Naive thymus-derived CD4-positive, alpha-beta T cell (primary cell): ENCODE data around the gene MRC2. TPM values are rescaled to one million over a fixed set of nuclear protein-coding genes. Genes with fewer than 3 reads are reported as not detected.
A peak's percentile ranks its signal among the peaks of the same experiment; 100 is the strongest.
"Not testable (repeated sequence)": the region's sequence is repeated elsewhere in the genome, so short reads cannot be mapped to it uniquely, and the experiment has no call there.

Experiments used
- ATAC-seq: fragments of 150-1000 bp; cut with Tn5 transposase; 2 replicates; pipeline ENCODE4 v1.10.0; 2021; ENCODE audit warnings: mild to moderate bottlenecking, moderate library complexity
- CTCF ChIA-PET: fragments of 350-600 bp; sonication (Branson Sonifier 250); formaldehyde crosslinking; loops from one replicate; lab custom pipeline; 2021; ENCODE audit warnings: antibody characterized with exemption; lab: Charles Lee
- POLR2A ChIA-PET: fragments of 350-600 bp; sonication (Branson Sonifier 250); formaldehyde crosslinking; loops from one replicate; lab custom pipeline; 2021; ENCODE audit warnings: antibody characterized with exemption, inconsistent platforms; lab: Charles Lee
- DNase-seq, 9 donors: peaks; one replicate each; pipeline versions ENCODE4 v3.0.0 to v3.0.0-alpha.2; 2020 to 2022; ENCODE audit warnings: mixed read lengths in 1 of 9
- H3K27ac ChIP-seq: one replicate; pipeline ENCODE4 v1.7.0; 2013; ENCODE audit warnings: mild to moderate bottlenecking, low read depth, low read length, moderate library complexity
- H3K27me3 ChIP-seq, 2 donors: one replicate each; pipeline ENCODE4 v1.7.0; 2013; ENCODE audit warnings: low read length in 2 of 2, mild to moderate bottlenecking in 2 of 2, moderate library complexity in 2 of 2; ENCODE audit not compliant: control insufficient read depth in 2 of 2, insufficient read depth in 2 of 2
- H3K36me3 ChIP-seq, 3 experiments: 1 replicate in 2 of 3; 2 replicates in 1 of 3; pipeline ENCODE4 v1.7.0; 2013; ENCODE audit warnings: low read length in 3 of 3, mild to moderate bottlenecking in 3 of 3, moderate library complexity in 1 of 3; ENCODE audit not compliant: insufficient read depth in 3 of 3, control insufficient read depth in 2 of 3
- H3K4me1 ChIP-seq, 2 donors: one replicate each; pipeline ENCODE4 v1.7.0; 2013; ENCODE audit warnings: low read length in 2 of 2, mild to moderate bottlenecking in 2 of 2, moderate library complexity in 1 of 2; ENCODE audit not compliant: control insufficient read depth in 2 of 2, insufficient read depth in 2 of 2
- H3K4me3 ChIP-seq: 2 replicates; pipeline ENCODE4 v1.7.0; 2013; ENCODE audit warnings: mild to moderate bottlenecking, low read length
- H3K9me3 ChIP-seq, 3 experiments: 1 replicate in 2 of 3; 2 replicates in 1 of 3; pipeline ENCODE4 v1.7.0; 2013; ENCODE audit warnings: low read length in 3 of 3; ENCODE audit not compliant: control insufficient read depth in 2 of 3
- H3K27ac Mint-ChIP-seq, 9 donors: one replicate each; pipeline ENCODE4 v1.8.0; 2020 to 2022; ENCODE audit warnings: mixed read lengths in 9 of 9, mild to moderate bottlenecking in 8 of 9, moderate library complexity in 5 of 9, inconsistent platforms in 2 of 9
- H3K27me3 Mint-ChIP-seq, 5 donors: one replicate each; pipeline ENCODE4 v1.8.0; 2021 to 2022; ENCODE audit warnings: mixed read lengths in 5 of 5, mild to moderate bottlenecking in 1 of 5
- H3K36me3 Mint-ChIP-seq, 5 donors: one replicate each; pipeline ENCODE4 v1.8.0; 2020 to 2022; ENCODE audit warnings: mixed read lengths in 5 of 5, mild to moderate bottlenecking in 3 of 5, inconsistent platforms in 1 of 5
- H3K4me1 Mint-ChIP-seq, 7 donors: one replicate each; pipeline ENCODE4 v1.8.0; 2020 to 2022; ENCODE audit warnings: mixed read lengths in 7 of 7, mild to moderate bottlenecking in 3 of 7, inconsistent platforms in 1 of 7
- H3K4me3 Mint-ChIP-seq, 10 donors: one replicate each; pipeline ENCODE4 v1.8.0; 2020 to 2022; ENCODE audit warnings: mild to moderate bottlenecking in 10 of 10, mixed read lengths in 10 of 10, moderate library complexity in 6 of 10, inconsistent platforms in 2 of 10
- H3K9me3 Mint-ChIP-seq, 11 donors: one replicate each; pipeline ENCODE4 v1.8.0; 2020 to 2022; ENCODE audit warnings: mixed read lengths in 11 of 11, mild to moderate bottlenecking in 4 of 11, inconsistent platforms in 1 of 11, moderate library complexity in 1 of 11
- intact Hi-C, 2 donors: fragments of 100-400 bp; cut with micrococcal nuclease; formaldehyde crosslinking; loops; one replicate each; pipeline ENCODE4 v1.15.1; 2023
- polyA plus RNA-seq, 2 donors: library from polyadenylated mRNA; unstranded; fragments of 300-500 nt; fragmentation: Illumina TruSeq; gene quantifications; one replicate each; pipeline ENCODE4 v1.2.3, GENCODE V29; 2021
- total RNA-seq, 6 experiments: library from RNA in 5 of 6; stranded (reverse) in 5 of 6; gene quantifications; 1 replicate in 5 of 6; 2 replicates in 1 of 6; pipeline ENCODE4 v1.2.3 and lab custom pipeline; 2021 to 2026

Gene MRC2
- total and polyA plus RNA-seq, 7 experiments from 2014 or later: 0.11 to 3.4 (median 2.2) TPM

GRCh38 chr17:62605588-62605987 lies 21.9 kb upstream of the MRC2 start:
- intact Hi-C loops: no loop called here
- Histone ChIP-seq H3K4me3 (no peak overlapping the region), H3K27me3 (no peaks in the 10 kb centered on the region), H3K4me1 (no peaks in the 10 kb centered on the region), H3K9me3 (no peaks in the 10 kb centered on the region), H3K36me3 (peaks cover 10 to 79% (median 18%) of the 10 kb centered on the region in 3 experiments), H3K27ac (no peak overlapping the region)
- peaks cover 12 to 69% (median 33%) of the 10 kb centered on the region in 5 donors for H3K36me3 Mint-ChIP-seq
- no peaks in the 10 kb centered on the region for H3K27me3 Mint-ChIP-seq
- H3K4me1 Mint-ChIP-seq: peaks cover 0 to 7% (median 0%) of the 10 kb centered on the region in 7 donors
- no peaks in the 10 kb centered on the region for H3K9me3 Mint-ChIP-seq
- H3K4me3 Mint-ChIP-seq: no peak overlapping the region
- CTCF ChIA-PET: interaction anchor here (1.0 kb wide), 1 partner anchor 13 kb away, joined by 3 read pairs; no protein-coding TSS in a partner anchor
- H3K27ac Mint-ChIP-seq: no peak overlapping the region
- ATAC-seq (no peak), DNase-seq (no peak)
- POLR2A ChIA-PET: no interaction called here

DNA sequence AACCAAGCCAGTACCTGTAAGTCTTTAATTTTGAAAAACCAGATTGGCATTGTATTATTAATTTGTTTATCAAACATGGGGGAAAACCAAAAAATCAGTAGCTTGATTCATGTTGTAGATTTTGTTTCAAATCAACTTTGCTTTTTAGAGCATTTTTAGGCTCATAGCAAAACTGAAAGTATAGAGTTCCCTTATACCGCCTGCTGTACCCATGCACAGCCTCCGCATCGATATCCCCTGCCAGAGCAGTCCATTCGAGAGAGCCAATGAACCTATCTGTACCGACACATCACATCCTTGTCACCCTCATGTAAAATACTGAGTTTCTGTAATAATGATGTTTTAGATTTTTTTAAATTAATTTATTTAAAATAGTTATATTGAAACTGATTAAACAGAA lies 16.2 kb upstream of the MRC2 start:
- Histone ChIP-seq H3K27me3 (no peaks in the 10 kb centered on the region), H3K9me3 (no peaks in the 10 kb centered on the region), H3K4me1 (no peaks in the 10 kb centered on the region), H3K27ac (no peak overlapping the region), H3K4me3 (no peak overlapping the region), H3K36me3 (peaks cover 0 to 64% (median 29%) of the 10 kb centered on the region in 3 experiments)
- DNase-seq: no peak
- Mint-ChIP-seq H3K27me3 (no peaks in the 10 kb centered on the region), H3K4me1 (peaks cover 0 to 5% (median 0%) of the 10 kb centered on the region in 7 donors), H3K9me3 (no peaks in the 10 kb centered on the region), H3K27ac (peak overlapping the region in 1 of 9 donors; percentile 26), H3K36me3 (peaks cover 12 to 64% (median 33%) of the 10 kb centered on the region in 5 donors), H3K4me3 (no peak overlapping the region)
- intact Hi-C loops: no loop called here
- ChIA-PET POLR2A (no interaction called here), CTCF (no interaction called here)
- ATAC-seq: peak; percentile 60

- H3K27me3 Mint-ChIP-seq: no peaks in the 10 kb centered on the region
- peaks cover 0 to 5% (median 0%) of the 10 kb centered on the region in 7 donors for H3K4me1 Mint-ChIP-seq
- Histone ChIP-seq H3K4me1 (no peaks in the 10 kb centered on the region), H3K9me3 (no peaks in the 10 kb centered on the region), H3K27me3 (no peaks in the 10 kb centered on the region), H3K4me3 (no peak overlapping the region), H3K36me3 (peaks cover 0 to 60% (median 29%) of the 10 kb centered on the region in 3 experiments), H3K27ac (no peak overlapping the region)
- no peaks in the 10 kb centered on the region for H3K9me3 Mint-ChIP-seq
- H3K27ac Mint-ChIP-seq: peak overlapping the region in 1 of 9 donors; percentile 26
- no peak for DNase-seq
- intact Hi-C loops: no loop called here
- CTCF ChIA-PET: no interaction called here
- H3K4me3 Mint-ChIP-seq: no peak overlapping the region
- POLR2A ChIA-PET: no interaction called here
- ATAC-seq: peak; percentile 79
- peaks cover 12 to 61% (median 33%) of the 10 kb centered on the region in 5 donors for H3K36me3 Mint-ChIP-seq
Measured at GRCh38 chr17:62611728-62612127, 15.7 kb upstream of the MRC2 start.

GRCh38 chr17:62612289-62612688 lies 15.2 kb upstream of the MRC2 start:
- H3K27me3 Mint-ChIP-seq, ATAC-seq, CTCF ChIA-PET, POLR2A ChIA-PET, H3K9me3 ChIP-seq, DNase-seq, H3K27ac ChIP-seq, H3K4me3 Mint-ChIP-seq, H3K4me1 ChIP-seq, H3K4me1 Mint-ChIP-seq, H3K27me3 ChIP-seq, H3K4me3 ChIP-seq, intact Hi-C loops, H3K9me3 Mint-ChIP-seq: not testable (repeated sequence)
- peaks cover 0 to 54% (median 29%) of the 10 kb centered on the region in 3 experiments for H3K36me3 ChIP-seq
- Mint-ChIP-seq H3K27ac (peak overlapping the region in 1 of 9 donors; percentile 58), H3K36me3 (peaks cover 12 to 58% (median 33%) of the 10 kb centered on the region in 5 donors)

DNA sequence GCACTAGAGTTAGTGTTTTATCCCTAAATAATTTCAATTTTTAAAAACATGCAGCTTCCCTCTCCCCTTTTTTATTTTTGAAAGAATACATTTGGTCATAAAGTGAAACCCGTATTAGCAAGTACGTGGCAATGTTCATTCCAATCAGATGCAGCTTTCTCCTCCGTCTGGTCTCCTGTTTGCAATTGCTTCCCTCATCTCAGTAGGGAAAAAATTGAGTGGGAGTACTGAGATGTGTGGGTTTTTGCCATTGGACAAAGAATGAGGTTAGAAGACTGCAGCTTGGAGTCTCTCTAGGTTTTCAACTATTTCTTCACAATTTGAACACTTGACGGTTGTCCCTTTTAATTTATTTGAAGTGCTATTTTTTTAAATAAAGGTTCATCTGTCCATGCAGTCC lies 14.4 kb upstream of the MRC2 start:
- H3K4me3 ChIP-seq, H3K27ac Mint-ChIP-seq, H3K27me3 ChIP-seq, H3K4me1 ChIP-seq, H3K27ac ChIP-seq, intact Hi-C loops, H3K9me3 Mint-ChIP-seq, H3K4me1 Mint-ChIP-seq, H3K27me3 Mint-ChIP-seq, H3K9me3 ChIP-seq, H3K4me3 Mint-ChIP-seq, DNase-seq, POLR2A ChIA-PET, ATAC-seq: not testable (repeated sequence)
- CTCF ChIA-PET: interaction anchor here (0.6 kb wide), 1 partner anchor 175 kb away, joined by 3 read pairs; no protein-coding TSS in a partner anchor
- H3K36me3 ChIP-seq: peaks cover 0 to 46% (median 24%) of the 10 kb centered on the region in 3 experiments
- peaks cover 5 to 51% (median 28%) of the 10 kb centered on the region in 5 donors for H3K36me3 Mint-ChIP-seq

- Mint-ChIP-seq H3K27me3 (no peaks in the 10 kb centered on the region), H3K36me3 (peaks cover 5 to 41% (median 27%) of the 10 kb centered on the region in 5 donors), H3K4me1 (peaks cover 0 to 8% (median 0%) of the 10 kb centered on the region in 7 donors), H3K27ac (peak overlapping the region in 2 of 9 donors; percentile 10 to 17), H3K9me3 (no peaks in the 10 kb centered on the region), H3K4me3 (no peak overlapping the region)
- Histone ChIP-seq H3K27ac (no peak overlapping the region), H3K9me3 (no peaks in the 10 kb centered on the region), H3K27me3 (no peaks in the 10 kb centered on the region), H3K4me3 (no peak overlapping the region), H3K36me3 (peaks cover 0 to 36% (median 24%) of the 10 kb centered on the region in 3 experiments), H3K4me1 (no peaks in the 10 kb centered on the region)
- no peak for ATAC-seq
- POLR2A ChIA-PET: no interaction called here
- intact Hi-C loops: no loop called here
- no peak for DNase-seq
- CTCF ChIA-PET: no interaction called here
Measured at GRCh38 chr17:62614142-62614541, 13.3 kb upstream of the MRC2 start.

DNA sequence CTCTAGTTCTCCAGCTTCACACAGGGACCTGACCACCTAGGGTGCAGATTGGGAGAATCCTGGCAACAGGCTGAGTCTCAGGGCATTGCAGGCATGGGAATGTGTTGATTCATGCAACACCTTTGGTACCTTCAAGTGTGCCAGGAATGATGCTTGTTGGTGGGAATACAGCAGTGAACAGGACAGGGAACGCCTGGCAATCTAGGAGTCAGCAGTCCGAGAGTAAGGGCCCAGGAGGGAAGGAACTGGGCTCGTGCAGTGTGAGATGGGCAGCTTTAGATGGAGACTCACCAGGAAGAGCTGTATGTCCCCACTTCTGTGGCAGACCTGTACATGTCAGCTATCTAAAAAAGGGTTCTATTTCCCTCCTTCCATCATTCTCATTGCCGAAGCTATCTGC lies 12.0 kb upstream of the MRC2 start:
- ATAC-seq: no peak

More for the DNA sequence above, 12.0 kb upstream of the MRC2 start:
- H3K27ac Mint-ChIP-seq: peak overlapping the region in 2 of 9 donors; percentile 28 to 51
- H3K36me3 Mint-ChIP-seq: peaks cover under 1 to 32% (median 16%) of the 10 kb centered on the region in 5 donors
- no peaks in the 10 kb centered on the region for H3K9me3 Mint-ChIP-seq
- ChIA-PET CTCF (interaction anchor here (0.6 kb wide), 1 partner anchor 57 kb away, joined by 3 read pairs; no protein-coding TSS in a partner anchor), POLR2A (no interaction called here)
- H3K27me3 Mint-ChIP-seq: no peaks in the 10 kb centered on the region
- no peak overlapping the region for H3K4me3 ChIP-seq
- no peak for DNase-seq
- H3K4me3 Mint-ChIP-seq: no peak overlapping the region
- no peaks in the 10 kb centered on the region for H3K27me3 ChIP-seq
- no peaks in the 10 kb centered on the region for H3K4me1 ChIP-seq
- peaks cover 0 to 8% (median 0%) of the 10 kb centered on the region in 7 donors for H3K4me1 Mint-ChIP-seq
- no peaks in the 10 kb centered on the region for H3K9me3 ChIP-seq
- peaks cover 0 to 23% (median 13%) of the 10 kb centered on the region in 3 experiments for H3K36me3 ChIP-seq
- intact Hi-C loops: no loop called here
- no peak overlapping the region for H3K27ac ChIP-seq
